ENCODE measurements around the gene SHLD2.
"Not testable (repeated sequence)": the region's sequence is repeated elsewhere in the genome, so short reads cannot be mapped to it uniquely, and the experiment has no call there.

SHLD2 gene

DNA sequence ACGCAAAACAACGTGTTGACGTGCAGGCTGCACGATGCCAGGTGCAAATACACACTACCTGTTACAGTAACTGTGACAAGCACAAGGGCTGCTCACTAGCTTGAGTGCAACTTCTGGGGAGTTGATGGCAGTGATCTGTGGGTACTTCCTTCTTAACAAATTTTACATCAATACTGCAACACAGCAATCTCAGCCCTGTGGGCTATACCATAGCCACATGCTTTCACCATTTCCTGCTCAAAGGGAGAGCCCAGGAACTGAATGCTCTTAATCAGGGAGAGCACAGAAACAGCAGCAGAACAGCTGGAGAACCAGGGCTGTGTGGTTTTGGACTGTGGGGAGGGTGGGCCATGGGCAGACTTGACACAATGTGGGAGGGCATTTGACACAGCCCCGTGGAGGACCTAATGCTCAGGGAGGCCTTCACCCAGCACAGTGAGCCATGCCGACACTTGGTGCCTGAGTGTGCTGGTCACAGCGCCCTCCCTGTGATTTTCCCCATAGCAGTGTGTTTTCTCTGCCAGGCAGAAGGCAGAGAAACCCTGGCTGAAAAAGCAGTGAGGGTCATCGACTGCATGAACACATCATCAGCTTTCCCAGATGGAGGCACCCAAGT is 118.3 kb downstream of the SHLD2 start:
- not testable (repeated sequence) for DNase-seq (ENCODE audit: low read depth in 3 of 3)

GRCh38 chr10:87213806-87214205 is 118.8 kb downstream of the SHLD2 start:
- not testable (repeated sequence) for DNase-seq (ENCODE audit: low read depth in 3 of 3)

GRCh38 chr10:87216120-87216519 is 121.1 kb downstream of the SHLD2 start:
- DNase-seq (ENCODE audit: low read depth in 3 of 3) = not testable (repeated sequence)

GRCh38 chr10:87219370-87219769 is 124.4 kb downstream of the SHLD2 start:
- not testable (repeated sequence) for DNase-seq (ENCODE audit: low read depth in 3 of 3)

- not testable (repeated sequence) for DNase-seq (ENCODE audit: low read depth in 3 of 3)
Measured at GRCh38 chr10:87222789-87223188, 127.8 kb downstream of the SHLD2 start.

DNA sequence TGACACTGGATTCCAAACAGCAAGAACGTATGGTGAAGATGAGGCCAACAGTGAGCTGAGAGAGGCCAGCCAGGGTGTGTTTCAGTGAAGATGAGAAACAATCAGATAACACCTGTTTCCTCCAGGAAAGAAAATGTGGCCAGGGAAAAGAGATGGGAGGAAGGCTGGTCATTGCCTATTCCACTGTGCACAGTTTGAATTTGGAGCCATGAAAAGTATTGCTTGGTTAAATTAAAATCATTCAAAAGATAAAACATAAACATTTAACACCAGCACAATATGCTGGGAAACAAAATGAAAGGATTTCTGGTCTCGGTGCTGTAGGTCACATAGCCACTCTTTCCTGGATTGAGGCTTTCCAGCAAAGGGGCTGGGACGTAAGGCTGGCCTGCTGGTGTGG is 130.1 kb downstream of the SHLD2 start, which contains the start of gene NUTM2A:
Gene NUTM2A, plus strand, starts transcription at position 301 of the 400 bp plus-strand sequence. CDS start 383 bp downstream, outside the sequence.
- not testable (repeated sequence) for DNase-seq (ENCODE audit: low read depth in 3 of 3)

DNA sequence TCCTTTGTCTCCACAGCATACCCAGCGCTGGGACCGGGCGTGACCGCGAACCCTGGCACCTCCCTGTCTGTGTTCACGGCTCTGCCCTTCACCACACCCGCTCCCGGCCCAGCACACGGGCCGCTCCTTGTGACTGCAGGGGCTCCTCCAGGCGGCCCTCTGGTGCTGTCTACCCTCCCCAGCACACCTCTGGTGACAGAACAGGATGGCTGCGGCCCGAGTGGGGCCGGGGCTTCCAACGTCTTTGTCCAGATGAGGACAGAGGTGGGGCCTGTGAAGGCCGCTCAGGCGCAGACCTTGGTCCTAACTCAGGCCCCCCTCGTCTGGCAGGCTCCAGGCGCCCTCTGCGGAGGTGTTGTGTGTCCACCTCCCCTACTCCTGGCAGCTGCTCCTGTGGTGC is 133.2 kb downstream of the SHLD2 start:
- not testable (repeated sequence) for DNase-seq (ENCODE audit: low read depth in 3 of 3)

- DNase-seq (ENCODE audit: low read depth in 3 of 3) = not testable (repeated sequence)
Measured at GRCh38 chr10:87229211-87229610, 134.2 kb downstream of the SHLD2 start.

DNA sequence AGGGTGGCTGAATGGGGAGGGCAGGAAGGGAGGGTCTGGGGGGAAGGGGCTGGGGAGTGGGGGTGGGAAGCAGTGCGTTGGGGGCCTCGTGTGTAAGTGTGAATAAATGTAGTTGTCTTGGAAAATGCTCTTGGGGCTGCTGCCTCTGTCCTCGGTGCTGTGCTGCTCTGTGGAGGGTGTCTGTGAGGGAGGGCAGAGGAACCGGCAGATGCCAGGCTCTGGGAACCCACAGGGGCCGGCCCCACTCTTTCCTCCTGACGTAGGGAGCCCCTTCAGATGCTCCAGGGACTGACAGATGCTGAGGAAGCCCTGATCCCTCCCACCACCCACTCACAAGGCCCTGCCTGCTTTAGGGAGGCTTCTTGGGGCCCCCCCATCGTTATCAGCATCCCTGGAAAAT is 139.8 kb downstream of the SHLD2 start:
- not testable (repeated sequence) for DNase-seq (ENCODE audit: low read depth in 3 of 3)

DNA sequence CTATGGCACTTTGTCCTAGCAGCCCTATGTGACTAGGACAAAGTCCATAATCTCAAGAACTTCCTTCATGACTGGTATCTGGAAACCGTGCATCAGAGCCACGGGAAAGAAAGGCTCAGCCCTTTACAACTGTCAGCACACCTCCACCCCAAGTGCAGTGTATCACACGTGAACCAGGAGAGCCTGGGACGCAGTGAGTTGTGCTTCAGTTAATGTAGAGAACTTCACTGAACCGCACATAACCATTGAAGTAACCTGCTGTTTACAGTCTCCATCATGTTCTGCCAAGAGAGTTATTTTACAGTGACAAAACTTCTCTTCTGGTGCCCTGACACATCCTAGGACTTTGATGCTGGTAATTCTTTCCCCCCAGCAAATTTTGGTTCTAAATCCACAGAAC is 142.2 kb downstream of the SHLD2 start:
- not testable (repeated sequence) for DNase-seq (ENCODE audit: low read depth in 3 of 3)

- DNase-seq (ENCODE audit: low read depth in 3 of 3) = not testable (repeated sequence)
Measured at GRCh38 chr10:87239346-87239808, 144.4 kb downstream of the SHLD2 start.

Measured in stimulated activated CD4-positive, alpha-beta T cell treated with anti-CD3 and anti-CD28 coated beads, TNF-alpha, amount 100 ng/mL, for 24 hours (primary cell).